HG03135 (cell line): ENCODE measurements around the gene PDZD4.
A peak's percentile ranks its signal among the peaks of the same experiment; 100 is the strongest.

Experiments
- ATAC-seq: cut with Tn5 transposase; IDR thresholded peaks from one replicate; pipeline ENCODE4 v1.9.1; 2021; ENCODE audit warnings: mild to moderate bottlenecking, moderate library complexity; ENCODE audit not compliant: unreplicated experiment

Gene PDZD4

DNA sequence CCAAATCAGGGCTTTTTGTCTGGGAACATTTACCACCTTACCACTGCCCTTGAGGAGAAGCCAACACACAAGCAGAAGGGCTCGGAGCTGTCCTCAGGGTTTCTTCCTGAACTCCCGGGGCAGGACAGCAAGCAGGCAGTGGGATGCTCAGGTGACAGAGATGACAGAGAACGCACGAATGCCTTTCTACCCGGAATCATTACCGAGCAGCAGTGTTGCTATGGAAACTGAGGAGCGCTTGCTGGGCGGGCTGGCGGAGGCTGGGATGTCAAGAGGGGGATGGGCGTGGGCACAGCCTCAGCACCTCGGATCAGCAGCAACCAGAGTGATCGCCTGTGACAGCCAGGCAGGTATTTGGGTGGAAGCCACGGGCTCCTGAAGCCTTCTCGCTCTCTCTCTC is 18.1 kb downstream of the PDZD4 start:
- ATAC-seq: no peak

DNA sequence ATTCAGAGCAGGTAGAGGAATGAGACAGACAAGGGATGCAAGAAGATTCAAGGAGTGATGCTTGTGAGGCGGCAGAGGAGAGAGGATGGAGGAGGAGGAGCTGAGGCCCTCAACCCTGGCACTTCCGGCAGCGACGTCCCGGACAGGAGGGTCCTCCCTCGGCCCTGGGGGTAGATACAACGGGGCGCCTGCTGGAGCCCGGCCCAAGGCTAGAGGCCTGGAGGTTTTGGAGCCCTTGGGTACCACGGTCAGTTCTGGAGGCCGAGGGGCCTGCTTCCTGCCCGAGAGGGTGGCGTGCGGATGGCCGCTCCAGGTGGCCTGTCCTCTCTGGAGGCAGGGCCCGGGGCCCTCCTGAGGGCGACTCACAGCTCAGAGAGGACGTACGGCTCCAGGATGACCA is 22.4 kb downstream of the PDZD4 start:
- ATAC-seq: no peak

- ATAC-seq: no peak
Measured at GRCh38 chrX:153806999-153807575, 23.3 kb downstream of the PDZD4 start.

GRCh38 chrX:153805436-153805835 is 24.9 kb downstream of the PDZD4 start:
- ATAC-seq: no peak

DNA sequence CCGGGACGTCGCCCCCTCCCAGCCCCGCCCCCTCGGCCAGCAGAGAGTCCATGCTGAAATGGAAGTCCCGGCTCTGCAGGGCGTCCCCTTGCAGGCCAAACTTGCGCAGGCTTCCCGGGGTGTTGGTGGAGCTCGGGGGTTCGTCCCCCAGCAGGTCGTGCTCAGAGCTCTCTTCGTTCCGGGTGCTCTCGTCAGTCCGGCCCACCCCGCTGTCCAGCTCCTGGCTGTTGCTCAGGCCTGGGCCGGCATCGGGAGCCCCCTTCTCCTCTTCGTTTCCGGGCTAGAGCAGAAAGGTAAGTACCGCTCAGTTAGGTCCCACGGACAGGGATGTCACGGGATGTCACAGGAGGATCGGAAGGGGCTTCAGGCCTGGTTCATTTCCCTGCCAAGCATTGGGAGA is 25.7 kb downstream of the PDZD4 start:
- no peak for ATAC-seq

GRCh38 chrX:153804100-153804595 is 26.2 kb downstream of the PDZD4 start:
- no peak for ATAC-seq

DNA sequence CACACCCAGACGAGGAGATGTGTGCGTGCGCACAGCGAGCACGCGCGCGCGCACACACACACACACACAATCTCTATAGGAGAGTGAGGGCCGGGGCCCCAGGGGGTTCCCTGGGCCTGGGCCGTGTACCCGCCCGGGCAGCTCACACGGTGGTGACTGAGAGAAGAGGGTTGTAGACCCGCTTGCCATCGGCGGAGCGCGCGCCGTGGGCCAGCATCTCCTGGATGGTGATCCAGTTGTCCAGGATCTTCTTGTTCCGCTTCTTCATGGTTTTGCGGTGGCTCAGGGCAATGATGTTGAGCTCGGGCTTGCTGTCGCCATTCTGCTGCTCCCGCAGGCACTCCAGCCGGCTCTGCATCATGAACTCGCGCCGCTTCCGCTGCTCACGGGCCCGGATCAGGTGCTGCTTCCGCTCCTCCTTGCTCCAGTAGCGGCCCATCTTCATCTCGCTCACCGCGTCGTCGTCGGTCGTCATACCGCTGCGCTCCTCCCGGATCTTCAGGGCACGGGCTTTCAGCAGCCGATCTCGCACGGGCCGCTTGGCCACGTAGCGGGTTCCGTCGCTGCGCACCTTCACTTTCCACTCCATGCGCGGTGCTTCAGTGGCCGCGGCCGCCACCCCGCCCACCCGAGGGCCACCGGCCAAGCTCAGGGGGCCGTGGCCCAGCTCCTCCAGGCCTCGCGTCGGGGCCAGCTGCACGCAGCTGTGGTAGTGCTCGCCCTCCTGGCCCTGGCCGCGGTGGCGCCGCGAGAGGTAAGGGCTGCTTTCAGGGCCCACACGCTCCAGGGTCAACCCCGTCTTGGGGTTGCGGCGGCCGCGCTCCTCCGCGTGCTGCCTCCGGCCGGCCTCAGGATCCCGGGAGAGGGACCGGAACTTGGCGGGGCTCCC is 26.9 kb downstream of the PDZD4 start:
- ATAC-seq: no peak

DNA sequence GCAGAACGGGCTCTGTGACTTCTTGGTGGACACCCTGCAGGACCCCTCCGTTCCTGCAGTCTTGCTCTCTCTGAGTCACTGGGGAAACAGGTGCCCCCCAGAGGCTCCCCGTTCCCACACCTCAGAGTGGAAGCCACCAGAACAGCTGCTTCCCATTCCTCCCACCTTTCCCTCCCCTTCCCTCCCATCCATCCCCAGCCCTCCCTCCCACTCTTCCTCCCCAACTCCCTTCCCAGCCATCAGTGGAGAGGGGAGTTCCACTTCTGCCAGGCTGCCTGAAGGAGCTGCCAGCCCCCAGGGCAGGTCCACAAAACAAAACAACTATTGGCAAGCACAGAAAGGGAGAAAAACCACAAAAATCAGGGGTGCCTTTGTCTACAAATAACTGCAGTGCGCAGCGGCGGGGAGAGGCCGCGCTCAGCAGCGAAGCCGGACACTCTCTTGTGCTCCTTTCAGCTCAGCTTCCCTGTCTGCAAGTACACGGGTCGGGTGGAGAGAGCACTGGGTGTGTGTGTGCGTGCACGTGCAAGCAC is 27.8 kb downstream of the PDZD4 start:
- no peak for ATAC-seq

- ATAC-seq: no peak
Measured at GRCh38 chrX:153801669-153802068, 28.7 kb downstream of the PDZD4 start.

- ATAC-seq: no peak
Measured at GRCh38 chrX:153800746-153801145, 29.6 kb downstream of the PDZD4 start.

DNA sequence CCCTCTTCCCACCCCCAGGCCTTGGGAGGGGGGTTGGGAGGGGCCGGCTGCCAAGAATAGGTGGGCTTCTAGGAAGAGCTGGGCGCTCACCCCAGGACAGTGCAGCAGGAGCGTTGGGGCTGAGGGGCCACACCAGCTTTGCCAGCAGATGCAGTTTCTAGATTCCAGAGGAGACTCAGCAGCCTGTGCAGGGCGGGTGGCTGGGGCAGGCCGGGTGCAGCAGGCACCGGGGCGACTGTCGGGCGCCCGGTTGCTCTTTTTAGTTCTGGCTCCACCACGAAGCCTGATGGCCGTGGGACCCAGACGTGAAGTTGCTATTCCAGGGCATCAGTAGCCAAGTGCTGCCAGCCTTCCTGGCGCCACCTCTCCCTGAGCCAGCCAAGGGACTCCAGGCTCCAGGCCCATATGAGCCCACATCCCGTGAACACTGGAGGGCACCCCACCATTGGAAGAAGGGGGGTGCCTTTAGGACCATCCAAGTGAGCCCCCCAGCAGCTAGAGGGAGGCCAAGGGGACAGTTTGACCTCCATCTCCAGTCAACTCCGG is 30.1 kb downstream of the PDZD4 start:
- ATAC-seq: no peak

GRCh38 chrX:153799326-153799725 is 31.0 kb downstream of the PDZD4 start:
- no peak for ATAC-seq

DNA sequence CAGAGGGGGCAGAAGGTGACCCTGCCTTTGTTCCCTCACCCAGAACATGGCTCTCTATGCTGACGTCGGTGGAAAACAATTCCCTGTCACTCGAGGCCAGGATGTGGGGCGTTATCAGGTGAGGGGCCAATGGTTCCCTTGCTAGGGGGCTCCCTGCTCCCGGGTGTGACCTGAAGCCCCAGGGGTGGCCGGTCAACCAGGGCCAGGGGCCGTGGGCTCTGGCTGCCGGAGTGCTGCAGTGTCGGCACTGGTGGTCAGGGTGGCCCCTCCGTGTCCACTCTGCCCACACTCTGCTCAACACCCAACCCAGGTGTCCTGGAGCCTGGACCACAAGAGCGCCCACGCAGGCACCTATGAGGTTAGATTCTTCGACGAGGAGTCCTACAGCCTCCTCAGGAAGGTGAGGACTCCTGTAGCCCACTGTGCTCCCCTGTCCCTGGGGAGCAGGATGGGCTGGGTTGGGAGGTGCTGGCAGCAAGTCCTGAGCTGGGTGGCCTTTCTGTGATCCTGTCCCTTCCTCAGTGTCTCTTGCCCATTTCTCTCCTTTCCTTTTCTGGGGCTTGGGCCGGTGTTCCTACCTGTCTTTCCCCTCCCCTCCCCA is 32.8 kb downstream of the PDZD4 start:
- no peak for ATAC-seq

- peak; percentile 5 for ATAC-seq
Measured at GRCh38 chrX:153794897-153795816, 35.2 kb downstream of the PDZD4 start.

- ATAC-seq: peak; percentile 89
Measured at GRCh38 chrX:153794018-153794896, 36.1 kb downstream of the PDZD4 start, which contains the start of the genes IDH3G and SSR4. Gene IDH3G, minus strand, starts transcription at chrX:153794375. Its CDS starts 49 bp downstream, at chrX:153794326. Gene SSR4, plus strand, starts transcription at chrX:153794668. Its CDS starts 20 bp downstream, at chrX:153794688.

DNA sequence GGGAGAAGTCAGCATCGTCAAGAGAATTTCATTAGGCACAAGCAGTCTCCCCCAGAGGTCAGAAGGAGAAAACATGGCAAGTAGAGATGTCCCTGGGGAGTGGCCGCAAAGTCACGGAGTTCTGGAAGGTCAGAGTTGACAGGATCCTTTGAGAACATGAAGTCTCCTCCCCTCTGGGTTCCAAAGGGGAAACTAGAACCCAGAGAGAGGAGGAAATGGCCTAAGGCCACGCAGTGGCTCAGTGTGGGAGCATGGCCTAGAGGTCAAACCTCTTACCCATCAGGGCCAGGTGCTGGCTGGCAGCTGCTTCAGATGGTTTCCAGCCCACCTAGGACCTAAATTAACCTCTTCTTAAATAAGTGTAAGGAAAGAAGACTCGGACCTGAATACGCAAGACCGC is 37.1 kb downstream of the PDZD4 start:
- ATAC-seq: no peak

GRCh38 chrX:153792368-153792767 is 38.0 kb downstream of the PDZD4 start:
- ATAC-seq: no peak

DNA sequence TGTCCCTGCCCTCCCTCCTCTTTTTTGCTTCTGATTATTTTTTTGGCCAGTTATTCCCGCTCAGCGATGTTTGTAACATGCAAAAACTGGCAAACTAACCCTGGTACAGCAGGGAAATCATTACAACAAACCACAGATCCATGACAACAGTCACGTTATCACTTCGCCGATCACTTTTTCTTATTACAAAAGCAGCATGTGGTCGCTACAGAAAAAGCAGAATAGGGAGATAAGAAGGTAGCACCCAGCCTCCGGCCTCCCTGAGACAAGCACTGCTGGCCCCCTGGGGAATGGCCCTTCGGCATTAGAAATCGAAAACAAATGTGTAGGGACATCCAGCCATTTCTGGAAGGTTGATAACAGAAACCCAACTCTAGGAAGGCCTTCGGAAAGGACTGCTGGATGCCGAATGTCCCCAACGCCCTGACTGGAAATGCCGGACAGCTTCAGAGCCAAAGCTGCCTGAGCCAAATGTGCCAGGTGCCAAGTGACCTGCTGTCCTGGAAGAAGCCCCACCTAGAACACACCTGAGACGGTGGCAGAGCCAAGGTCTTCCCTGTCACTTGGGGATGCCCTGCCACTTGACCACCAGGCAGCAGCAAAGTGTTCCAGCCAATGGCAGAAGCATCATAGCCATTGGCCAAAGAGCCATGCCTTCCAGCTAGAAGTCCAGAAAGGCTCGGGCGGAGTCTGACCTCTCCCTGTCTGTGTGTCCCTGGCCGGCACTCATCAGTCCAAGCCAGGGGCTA is 39.1 kb downstream of the PDZD4 start:
- ATAC-seq: no peak
